Esophagus (tissue), 2 donors: ENCODE measurements around the gene PTRH1. TPM values are rescaled to one million over a fixed set of nuclear protein-coding genes. Genes with fewer than 3 reads are reported as not detected.

Experiments
- H3K27ac ChIP-seq, 2 donors: one replicate each; pipeline ENCODE4 v1.5.1; 2013; ENCODE audit warnings: low read depth in 2 of 2, mild to moderate bottlenecking in 2 of 2, inconsistent platforms in 1 of 2, low read length in 1 of 2, moderate library complexity in 1 of 2
- H3K27me3 ChIP-seq, 2 donors: one replicate each; pipeline ENCODE4 v1.6.1; 2013; ENCODE audit warnings: low read length in 2 of 2, control low read depth in 1 of 2, mild to moderate bottlenecking in 1 of 2; ENCODE audit not compliant: insufficient read depth in 2 of 2, control insufficient read depth in 1 of 2
- H3K36me3 ChIP-seq, 2 donors: one replicate each; pipeline ENCODE4 v1.6.1; 2013; ENCODE audit warnings: low read length in 1 of 2; ENCODE audit not compliant: control insufficient read depth in 2 of 2, insufficient read depth in 2 of 2
- H3K4me1 ChIP-seq, 2 donors: one replicate each; pipeline ENCODE4 v1.6.1; 2013; ENCODE audit warnings: low read length in 1 of 2; ENCODE audit not compliant: control insufficient read depth in 2 of 2, insufficient read depth in 2 of 2
- H3K4me3 ChIP-seq, 2 donors: one replicate each; pipeline ENCODE4 v1.5.1; 2013; ENCODE audit warnings: low read length in 2 of 2, mild to moderate bottlenecking in 2 of 2, low read depth in 1 of 2, moderate library complexity in 1 of 2
- H3K9me3 ChIP-seq, 2 donors: one replicate each; pipeline ENCODE4 v1.6.1; 2013; ENCODE audit warnings: mild to moderate bottlenecking in 2 of 2, low read depth in 1 of 2, low read length in 1 of 2, moderate library complexity in 1 of 2; ENCODE audit not compliant: control insufficient read depth in 2 of 2, insufficient read depth in 1 of 2
- WGBS, 2 donors: extraction: QIAGEN DNeasy Blood & Tissue Kit; methylation state at CpG; one replicate each; pipeline ENCODE4 v1.1.7; 2013; 5-methylcytosine and 5-hydroxymethylcytosine counted together
- polyA plus RNA-seq, 2 donors: library from polyadenylated mRNA; stranded (reverse); fragments of 200-250 nt; gene quantifications; one replicate each; pipeline ENCODE4 v1.2.3, GENCODE V29; 2013
- donor health status: healthy with polysubstance abuse.
- donor health status: Bipolar disorder and iron deficiency.

PTRH1 gene
- polyA plus RNA-seq, 2 donors, result 6.2 to 15.1 TPM

DNA sequence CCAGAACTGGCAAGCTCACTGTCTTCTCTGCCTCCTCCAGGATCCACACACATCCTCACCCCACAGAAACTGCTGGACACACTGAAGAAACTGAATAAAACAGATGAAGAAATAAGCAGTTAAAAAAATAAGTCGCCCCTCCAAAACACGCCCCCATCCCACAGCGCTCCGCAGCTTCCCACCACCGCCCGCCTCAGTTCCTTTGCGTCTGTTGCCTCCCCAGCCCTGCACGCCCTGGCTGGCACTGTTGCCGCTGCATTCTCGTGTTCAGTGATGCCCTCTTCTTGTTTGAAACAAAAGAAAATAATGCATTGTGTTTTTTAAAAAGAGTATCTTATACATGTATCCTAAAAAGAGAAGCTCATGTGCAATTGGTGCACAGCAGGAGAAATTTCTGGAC lies 24.7 kb downstream of the PTRH1 start:
- H3K36me3 ChIP-seq, result peaks cover 0 to 6% of the 10 kb centered on the region in 2 donors

DNA sequence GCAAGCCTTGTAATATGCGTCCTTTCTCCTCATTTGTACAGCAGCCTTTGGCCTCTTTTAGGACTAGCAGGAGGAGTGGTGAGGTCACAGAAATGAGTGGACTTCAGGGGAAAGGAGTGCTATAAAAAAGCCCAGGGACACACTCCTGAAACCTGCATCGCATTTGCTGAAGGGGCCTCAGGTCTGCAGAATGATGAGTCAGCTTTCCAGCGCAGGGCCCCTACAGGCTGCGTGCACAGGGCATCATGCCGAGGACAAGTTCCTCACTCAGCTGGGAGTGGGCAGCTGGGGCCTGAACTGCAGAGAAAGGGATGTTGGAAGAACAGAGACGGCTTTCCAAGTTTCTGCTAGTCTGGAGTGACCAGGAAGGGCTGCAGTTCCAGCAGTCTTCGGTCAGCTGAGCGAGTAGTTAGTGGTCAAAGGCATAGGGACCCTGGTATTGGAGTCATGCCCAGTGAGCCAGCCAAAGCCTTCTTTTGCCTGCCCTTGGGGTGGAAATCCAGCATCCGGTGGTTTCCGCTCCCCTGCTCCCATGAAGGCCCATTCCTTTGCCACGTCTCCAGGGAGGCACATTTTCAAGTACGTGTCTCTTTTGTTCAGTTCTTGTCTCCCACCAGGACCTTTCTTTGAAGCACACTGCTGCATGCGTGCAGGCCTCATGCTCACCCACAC lies 26.0 kb downstream of the PTRH1 start:
- Histone ChIP-seq H3K9me3 (no peaks in the 10 kb centered on the region), H3K27me3 (no peaks in the 10 kb centered on the region), H3K27ac (no peak overlapping the region), H3K36me3 (peaks cover 0 to 6% of the 10 kb centered on the region in 2 donors), H3K4me3 (no peak overlapping the region), H3K4me1 (no peaks in the 10 kb centered on the region)
- 91 to 93% methylated on average over 13 of the region's 13 CpGs for WGBS, 2 donors

More for the DNA sequence above, 24.7 kb downstream of the PTRH1 start:
- no peak overlapping the region for H3K27ac ChIP-seq
- no peaks in the 10 kb centered on the region for H3K4me1 ChIP-seq
- no peaks in the 10 kb centered on the region for H3K9me3 ChIP-seq
- H3K4me3 ChIP-seq, result no peak overlapping the region
- WGBS, 2 donors, result 92 to 93% methylated on average over 10 of the region's 10 CpGs
- no peaks in the 10 kb centered on the region for H3K27me3 ChIP-seq

DNA sequence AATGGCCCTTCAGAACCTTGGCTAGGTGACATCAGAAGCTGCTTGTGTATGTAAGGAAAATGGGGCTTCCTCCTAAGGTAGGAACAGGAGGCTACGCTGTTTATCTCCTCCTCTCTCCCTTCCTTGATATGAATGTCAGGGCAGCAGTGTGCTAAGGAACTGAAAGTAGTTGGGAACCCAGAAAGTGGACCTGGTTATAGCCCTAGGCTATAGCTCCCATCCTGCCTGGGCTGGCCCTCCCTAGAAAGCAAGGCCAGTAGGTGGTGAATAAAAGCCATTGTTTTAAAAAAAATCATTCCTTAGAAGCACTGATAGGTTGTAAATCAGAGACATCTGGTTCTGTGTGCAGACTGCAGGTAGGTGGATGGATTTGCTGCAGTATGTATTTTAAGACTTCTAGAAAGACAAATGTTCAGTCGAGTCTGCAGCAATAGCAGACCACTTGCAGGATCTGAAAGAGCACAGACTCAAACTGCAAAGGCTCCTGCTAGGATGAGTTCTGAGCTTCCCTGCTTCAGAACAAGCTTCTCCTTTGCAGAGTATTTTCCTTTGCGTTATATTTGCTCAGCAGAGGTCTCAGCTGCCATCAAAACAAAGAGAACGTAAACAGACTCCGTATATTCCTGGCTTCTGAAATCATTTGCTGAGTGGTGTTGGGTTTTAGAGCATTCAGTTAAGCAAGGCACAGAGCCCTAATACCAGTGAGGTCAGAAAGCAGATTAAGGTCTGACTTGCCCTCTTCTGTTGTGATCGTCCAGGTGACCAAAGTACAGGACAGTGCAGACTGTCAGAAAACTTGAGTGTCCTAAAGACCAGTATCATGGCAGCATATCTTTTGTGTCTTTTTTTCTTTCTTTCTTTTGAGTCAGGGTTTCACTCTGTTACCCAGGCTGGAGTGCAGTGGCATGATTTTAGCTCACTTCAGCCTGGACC lies 28.7 kb downstream of the PTRH1 start:
- Histone ChIP-seq H3K4me3 (no peak overlapping the region), H3K9me3 (no peaks in the 10 kb centered on the region), H3K27me3 (no peaks in the 10 kb centered on the region), H3K4me1 (no peaks in the 10 kb centered on the region), H3K36me3 (peaks cover 8 to 11% of the 10 kb centered on the region in 2 donors), H3K27ac (no peak overlapping the region)
- 73 to 78% methylated on average over 6 of the region's 6 CpGs for WGBS, 2 donors

DNA sequence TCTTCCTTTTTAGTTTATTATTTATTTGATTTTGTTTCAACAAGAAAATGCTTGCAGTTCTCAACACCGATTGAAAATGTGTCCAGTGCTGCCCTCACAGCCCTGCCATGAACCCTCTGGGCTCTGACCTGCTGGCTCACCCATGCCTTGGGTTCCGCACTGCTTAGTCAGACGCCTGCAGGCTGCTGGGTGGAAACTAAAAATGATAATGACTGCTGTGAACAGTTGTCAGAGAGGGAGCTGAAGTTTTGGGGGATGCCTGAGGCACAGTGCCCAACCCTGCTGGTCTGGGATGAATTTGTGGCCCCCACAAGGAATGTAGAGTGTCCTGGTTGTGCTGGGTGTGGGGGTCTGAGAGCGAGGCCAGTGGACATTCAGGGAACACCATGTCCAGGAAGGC lies 30.9 kb downstream of the PTRH1 start:
- WGBS, 2 donors, result 77 to 81% methylated on average over 4 of the region's 4 CpGs
- H3K27ac ChIP-seq, result no peak overlapping the region
- H3K9me3 ChIP-seq, result no peaks in the 10 kb centered on the region
- H3K36me3 ChIP-seq, result peaks cover 8 to 21% of the 10 kb centered on the region in 2 donors
- no peak overlapping the region for H3K4me3 ChIP-seq
- no peaks in the 10 kb centered on the region for H3K27me3 ChIP-seq
- H3K4me1 ChIP-seq, result no peaks in the 10 kb centered on the region

DNA sequence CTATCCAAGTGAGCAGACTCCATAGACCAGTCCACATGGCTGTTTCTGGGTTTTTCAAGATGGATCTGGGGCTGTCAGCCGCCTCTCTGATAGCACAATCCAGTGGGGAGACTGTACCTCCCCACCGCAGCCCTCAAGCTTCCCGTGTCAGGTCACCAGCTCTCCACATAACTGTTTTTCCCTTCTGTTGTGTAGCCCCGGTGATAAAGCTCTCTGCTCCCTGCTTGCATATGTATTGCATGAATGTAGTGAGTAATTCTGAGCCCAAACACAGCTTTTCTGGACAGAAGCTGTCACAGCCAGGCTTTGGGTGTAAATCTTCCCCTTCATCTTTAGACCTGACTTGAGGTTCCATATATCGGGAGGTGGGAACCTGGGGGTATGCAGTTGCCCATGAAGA lies 31.7 kb downstream of the PTRH1 start:
- Histone ChIP-seq H3K4me3 (no peak overlapping the region), H3K27ac (no peak overlapping the region), H3K27me3 (no peaks in the 10 kb centered on the region), H3K4me1 (no peaks in the 10 kb centered on the region), H3K36me3 (peaks cover 8 to 22% of the 10 kb centered on the region in 2 donors), H3K9me3 (no peaks in the 10 kb centered on the region)
- 89% methylated on average over 5 of the region's 5 CpGs for WGBS, 2 donors

DNA sequence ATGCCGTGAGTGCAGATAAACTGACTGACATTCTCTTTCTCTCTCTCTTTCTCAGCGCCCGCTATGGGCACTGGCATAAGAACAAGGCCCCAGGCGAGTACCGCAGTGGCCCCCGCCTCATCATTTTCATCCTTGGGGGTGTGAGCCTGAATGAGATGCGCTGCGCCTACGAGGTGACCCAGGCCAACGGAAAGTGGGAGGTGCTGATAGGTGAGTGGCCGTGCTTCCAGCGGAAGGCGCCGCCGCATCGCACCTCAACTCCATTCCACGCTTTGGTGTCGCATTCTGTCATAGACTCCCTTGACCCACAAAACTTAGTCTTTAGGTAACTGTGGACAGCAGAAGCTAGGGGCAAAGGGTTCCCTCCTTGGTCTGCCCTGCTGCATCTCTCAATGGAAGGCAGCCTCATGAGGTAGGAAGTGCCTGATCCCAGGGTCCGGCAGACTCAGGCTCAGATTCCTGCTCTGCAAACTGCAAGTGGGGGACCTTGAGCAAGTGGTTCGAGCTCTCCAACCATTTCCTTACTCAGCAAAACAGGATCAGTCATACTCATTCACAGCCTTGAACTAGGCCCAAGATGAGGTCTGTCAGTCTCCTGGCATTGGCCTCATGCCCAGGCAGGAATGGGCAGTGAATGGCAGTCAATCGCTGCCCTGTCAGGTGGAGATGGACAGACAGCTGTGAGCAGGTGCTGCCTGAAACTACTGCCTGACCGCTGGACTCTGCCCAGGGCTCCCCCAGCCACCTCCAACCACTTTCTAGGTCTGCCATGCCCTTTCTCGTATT lies 32.9 kb downstream of the PTRH1 start:
- Histone ChIP-seq H3K27me3 (no peaks in the 10 kb centered on the region), H3K9me3 (no peaks in the 10 kb centered on the region), H3K4me3 (no peak overlapping the region), H3K4me1 (no peaks in the 10 kb centered on the region), H3K36me3 (peaks cover 8 to 23% of the 10 kb centered on the region in 2 donors), H3K27ac (no peak overlapping the region)
- WGBS, 2 donors, result 92% methylated on average over 23 of the region's 23 CpGs

DNA sequence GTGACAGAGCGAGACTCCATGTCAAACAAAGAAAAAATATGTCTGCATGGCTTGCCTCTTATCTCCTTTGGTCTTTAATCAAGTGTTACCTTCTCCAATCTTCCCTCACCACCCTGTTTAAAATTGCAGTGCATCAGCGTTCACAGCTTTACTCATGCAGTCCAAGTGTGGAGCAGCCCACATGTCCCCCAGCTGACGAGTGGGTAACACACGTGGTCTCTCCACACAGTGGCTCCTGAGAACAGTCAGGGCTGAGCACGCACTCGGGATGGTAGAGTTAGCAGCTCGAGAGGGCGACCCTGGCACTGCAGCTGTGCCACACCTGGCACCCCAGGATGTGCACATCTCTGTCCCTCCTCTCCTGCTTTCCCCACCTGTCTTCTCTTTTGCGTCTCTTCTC lies 34.6 kb downstream of the PTRH1 start:
- Histone ChIP-seq H3K27ac (no peak overlapping the region), H3K9me3 (no peaks in the 10 kb centered on the region), H3K4me3 (no peak overlapping the region), H3K4me1 (no peaks in the 10 kb centered on the region), H3K27me3 (no peaks in the 10 kb centered on the region), H3K36me3 (peaks cover 8 to 26% of the 10 kb centered on the region in 2 donors)
- WGBS, 2 donors, result 85 to 92% methylated on average over 9 of the region's 9 CpGs

DNA sequence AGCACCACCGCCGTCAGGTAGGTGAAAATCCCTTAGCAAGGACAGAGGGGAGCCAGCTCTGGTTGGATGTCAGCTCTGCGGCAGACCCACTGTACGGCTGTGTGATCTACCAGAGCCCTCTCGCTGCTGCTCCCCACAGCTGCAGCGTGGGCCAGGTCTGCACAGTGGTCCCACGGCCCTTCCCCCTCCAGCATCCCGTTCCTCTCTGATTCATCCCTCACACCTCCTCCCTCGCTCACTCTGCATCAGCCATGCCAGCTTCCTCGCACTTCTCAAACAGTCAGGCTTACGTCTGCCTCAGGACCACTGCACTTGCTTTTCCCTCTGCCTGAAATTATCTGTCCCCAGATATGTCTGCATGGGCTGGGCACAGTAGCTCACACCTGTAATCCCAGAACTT lies 35.2 kb downstream of the PTRH1 start:
- Histone ChIP-seq H3K9me3 (no peaks in the 10 kb centered on the region), H3K27ac (no peak overlapping the region), H3K4me1 (no peaks in the 10 kb centered on the region), H3K27me3 (no peaks in the 10 kb centered on the region), H3K4me3 (no peak overlapping the region), H3K36me3 (peaks cover 8 to 26% of the 10 kb centered on the region in 2 donors)
- WGBS, 2 donors, result 90 to 92% methylated on average over 11 of the region's 11 CpGs

DNA sequence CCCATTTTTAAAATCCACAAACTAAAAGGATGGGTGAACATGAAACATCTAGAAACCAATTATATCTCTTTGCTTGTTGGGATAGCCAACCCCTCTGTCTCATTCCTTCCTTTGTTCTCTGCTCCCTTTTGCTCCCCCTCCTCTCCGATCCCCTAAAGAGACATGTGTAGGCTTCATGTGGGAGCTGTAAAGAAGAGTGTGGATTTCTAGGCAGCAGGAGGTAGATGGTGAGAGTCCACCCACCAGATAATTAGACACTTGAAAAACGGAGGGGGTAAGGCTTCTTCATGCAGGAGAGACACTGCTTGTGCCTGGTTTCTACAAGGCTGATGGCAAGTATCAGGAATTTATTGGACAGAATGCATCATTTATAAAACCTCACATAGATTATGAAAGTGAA lies 36.0 kb downstream of the PTRH1 start:
- Histone ChIP-seq H3K4me3 (no peak overlapping the region), H3K4me1 (no peaks in the 10 kb centered on the region), H3K27ac (no peak overlapping the region), H3K36me3 (peaks cover 8 to 26% of the 10 kb centered on the region in 2 donors), H3K27me3 (no peaks in the 10 kb centered on the region), H3K9me3 (no peaks in the 10 kb centered on the region)
- 85 to 93% methylated on average over 2 of the region's 2 CpGs for WGBS, 2 donors
